K562 (cell line): ENCODE results near the gene COPA. TPM values are rescaled to one million over a fixed set of nuclear protein-coding genes. Genes with fewer than 3 reads are reported as not detected.

ENCODE experiments used
- ATAC-seq: fragments of 200-7000 bp; cut with Tn5 transposase; 3 replicates; pipeline ENCODE4 v1.9.1; 2020; ENCODE audit warnings: moderate library complexity
- BruUV-seq: library from RNA; stranded (reverse); fragments of 400-500 nt; replicated peaks from 2 replicates; lab custom pipeline; 2021; lab: Mats Ljungman, UMichigan
- CTCF ChIA-PET: fragments of 300-600 bp; formaldehyde crosslinking; extraction: SDS; loops from one replicate; lab custom pipeline; 2021; ENCODE audit warnings: low intra/inter-chr PET ratio; lab: Yijun Ruan, JAX
- POLR2A ChIA-PET: fragments of 300-600, 350-650 bp; sonication (Branson Sonifier 250); formaldehyde crosslinking; extraction: SDS; loops from one replicate; lab custom pipeline; 2021; ENCODE audit warnings: antibody characterized with exemption, inconsistent platforms; lab: Yijun Ruan, JAX
- DNase-seq, 4 experiments: peaks; one replicate each; pipeline versions ENCODE4 v3.0.0 to v3.0.0-alpha.2; 2011 to 2018; ENCODE audit warnings: low spot score in 3 of 4, mixed read lengths in 3 of 4; ENCODE audit errors: extremely low read depth in 1 of 4
- FAIRE-seq: peaks from 2 replicates; lab custom pipeline; 2011; peaks lifted over from hg19 to GRCh38; lab: Jason Lieb, UNC
- H2AFZ ChIP-seq: 2 replicates; pipeline ENCODE4 v1.6.0; 2011; ENCODE audit warnings: low read depth, low read length, control low read depth, inconsistent platforms
- H3K27ac ChIP-seq: fragments of 200-600 bp; 3 replicates; pipeline ENCODE4 v1.8.0; 2011; ENCODE audit warnings: low read depth, mild to moderate bottlenecking, control low read depth, inconsistent platforms, low read length, moderate library complexity, mixed read lengths; ENCODE audit errors: extremely low read depth
- H3K27me3 ChIP-seq, 2 experiments: fragments of 300-600 bp in 1 of 2; 2 replicates in 1 of 2; 3 replicates in 1 of 2; pipeline versions ENCODE4 v1.6.0 to v1.8.0; 2011; ENCODE audit warnings: inconsistent platforms in 2 of 2, low read length in 2 of 2, mild to moderate bottlenecking in 1 of 2, mixed read lengths in 1 of 2, moderate library complexity in 1 of 2; ENCODE audit not compliant: control insufficient read depth in 2 of 2, insufficient read depth in 2 of 2
- H3K36me3 ChIP-seq: fragments of 300-600 bp; 3 replicates; pipeline ENCODE4 v1.8.0; 2011; ENCODE audit warnings: mild to moderate bottlenecking, low read length, inconsistent platforms; ENCODE audit not compliant: control insufficient read depth, insufficient read depth
- H3K4me1 ChIP-seq, 2 experiments: fragments of 200-600 bp in 1 of 2; replicated peaks in 1 of 2; 2 replicates in 1 of 2; 3 replicates in 1 of 2; pipeline versions ENCODE4 v1.5.1 to v1.8.0; 2011; ENCODE audit warnings: inconsistent platforms in 2 of 2, low read length in 2 of 2, mild to moderate bottlenecking in 1 of 2, mixed read lengths in 1 of 2, moderate library complexity in 1 of 2; ENCODE audit not compliant: control insufficient read depth in 2 of 2, insufficient read depth in 2 of 2
- H3K4me2 ChIP-seq: 2 replicates; pipeline ENCODE4 v1.6.1; 2011; ENCODE audit warnings: low read length, control low read depth, inconsistent platforms, mixed read lengths; ENCODE audit not compliant: insufficient read depth
- H3K4me3 ChIP-seq: fragments of 200-600 bp; sonication (generic), shearing (Covaris generic); 2 replicates; pipeline ENCODE4 v1.5.1; 2016; ENCODE audit warnings: control low read depth, inconsistent platforms
- H3K79me2 ChIP-seq: fragments of 200-600 bp; 3 replicates; pipeline ENCODE4 v1.8.0; 2011; ENCODE audit warnings: low read length, inconsistent platforms; ENCODE audit not compliant: control insufficient read depth, insufficient read depth
- H3K9ac ChIP-seq, 2 experiments: 2 replicates each; pipeline versions ENCODE4 v1.6.0 to v1.6.1; 2011; ENCODE audit warnings: low read depth in 2 of 2, low read length in 2 of 2, control low read depth in 1 of 2, inconsistent platforms in 1 of 2, mild to moderate bottlenecking in 1 of 2, mixed read lengths in 1 of 2; ENCODE audit not compliant: insufficient read depth in 1 of 2
- H3K9me1 ChIP-seq: one replicate; pipeline ENCODE4 v1.6.0; 2011; ENCODE audit warnings: inconsistent platforms, mild to moderate bottlenecking, low read length, moderate library complexity; ENCODE audit not compliant: control insufficient read depth, insufficient read depth
- H3K9me3 ChIP-seq: replicated peaks from 2 replicates; pipeline ENCODE4 v1.5.1; 2011; ENCODE audit warnings: low read depth, low read length, inconsistent platforms; ENCODE audit not compliant: control insufficient read depth, insufficient read depth
- H4K20me1 ChIP-seq: replicated peaks from 2 replicates; pipeline ENCODE4 v1.6.1; 2011; ENCODE audit warnings: low read length, inconsistent platforms, mixed read lengths; ENCODE audit not compliant: control insufficient read depth, insufficient read depth
- CTCF ChIP-seq, 3 experiments: IDR thresholded peaks in 2 of 3; conservative IDR thresholded peaks in 1 of 3; 2 replicates each; pipeline ENCODE4 v1.5.1; 2011 to 2012; ENCODE audit warnings: low read length in 3 of 3, mild to moderate bottlenecking in 3 of 3, control low read depth in 2 of 3, improper control_type of control experiment in 1 of 3, inconsistent platforms in 1 of 3, low read depth in 1 of 3, mixed read lengths in 1 of 3, moderate library complexity in 1 of 3; ENCODE audit not compliant: insufficient read depth in 2 of 3
- JUND ChIP-seq, 2 experiments: IDR thresholded peaks; 2 replicates in 1 of 2; 3 replicates in 1 of 2; pipeline ENCODE4 v1.6.1; 2011; ENCODE audit warnings: borderline replicate concordance in 2 of 2, low read depth in 2 of 2, low read length in 2 of 2, improper control_type of control experiment in 1 of 2, missing biosample characterization in 1 of 2, missing genetic modification characterization in 1 of 2, missing genetic modification reagents in 1 of 2
- MCM7 ChIP-seq, 2 experiments: fragments of 450-650 bp; IDR thresholded peaks; 2 replicates each; pipeline ENCODE4 v1.6.1; 2016 to 2018
- MECOM ChIP-seq: fragments of 250-450 bp; sonication (Bioruptor Pico); IDR thresholded peaks from 2 replicates; pipeline ENCODE4 v1.8.0; 2022; ENCODE audit warnings: inconsistent platforms
- POLR2AphosphoS5 ChIP-seq: IDR thresholded peaks from 2 replicates; pipeline ENCODE4 v1.6.1; 2011; ENCODE audit warnings: mild to moderate bottlenecking, low read depth, low read length, moderate library complexity; ENCODE audit not compliant: control insufficient read depth, insufficient read depth
- SIX5 ChIP-seq, 2 experiments: IDR thresholded peaks; 2 replicates each; pipeline ENCODE4 v1.6.1; 2011; ENCODE audit warnings: low read length in 2 of 2, borderline replicate concordance in 1 of 2, low read depth in 1 of 2, mild to moderate bottlenecking in 1 of 2, moderate library complexity in 1 of 2; ENCODE audit not compliant: insufficient read depth in 1 of 2
- TEAD4 ChIP-seq, 2 experiments: sonication (generic) in 1 of 2; formaldehyde crosslinking in 1 of 2; IDR thresholded peaks; 2 replicates each; pipeline versions ENCODE4 v1.6.1 to v1.8.0; 2012 to 2022; ENCODE audit warnings: borderline replicate concordance in 1 of 2, inconsistent platforms in 1 of 2, low read length in 1 of 2, mild to moderate bottlenecking in 1 of 2, missing genetic modification reagents in 1 of 2
- ZBTB49 ChIP-seq: sonication (generic); formaldehyde crosslinking; IDR thresholded peaks from 2 replicates; pipeline ENCODE4 v1.8.0; 2022; ENCODE audit warnings: missing genetic modification reagents, mild to moderate bottlenecking, borderline replicate concordance
- ZNF311 ChIP-seq: fragments of 250-450 bp; sonication (Bioruptor Pico); IDR thresholded peaks from 2 replicates; pipeline ENCODE4 v1.4.0; 2020; ENCODE audit warnings: mild to moderate bottlenecking, moderate library complexity
- WGBS: fragments of 100-300 bp; shearing (Covaris generic); methylation state at CpG from one replicate; pipeline ENCODE4 v1.1.6; 2016; ENCODE audit warnings: low coverage, mixed read lengths; ENCODE audit not compliant: insufficient coverage; ENCODE audit errors: missing lambda C conversion rate; 5-methylcytosine and 5-hydroxymethylcytosine counted together
- in situ Hi-C: fragments of 300-500 bp; cut with MboI; formaldehyde crosslinking; loops from 4 replicates; pipeline ENCODE4 v1.15.0; 2018; ENCODE audit warnings: inconsistent platforms, mixed read lengths
- intact Hi-C: fragments of 100-400 bp; cut with micrococcal nuclease; formaldehyde crosslinking; loops from 2 replicates; pipeline ENCODE4 v1.14.2; 2022
- polyA plus RNA-seq, 8 experiments: library from polyadenylated mRNA; depleted of rRNA in 4 of 8; stranded (reverse) in 5 of 8; unstranded in 3 of 8; fragments of >200 nt; fragmentation: Nextera tagmentation in 2 of 8; fragmentation: Illumina TruSeq in 1 of 8; extraction: Ambion mirVana in 2 of 8; extraction: Trizol in 1 of 8; gene quantifications; 2 replicates each; pipeline versions ENCODE4 v1.2.1 to v1.2.3, GENCODE V29; 2011 to 2014; ENCODE audit warnings: inconsistent platforms in 1 of 8, missing spikeins in 1 of 8
- total RNA-seq, 7 experiments: library from RNA; depleted of rRNA in 6 of 7; stranded (reverse); fragments of >200 nt in 6 of 7; fragmentation: Illumina TruSeq in 2 of 7; extraction: Trizol in 2 of 7; gene quantifications; 2 replicates each; pipeline versions ENCODE4 v1.2.1 to v1.2.3, GENCODE V29; 2011 to 2021; ENCODE audit warnings: low replicate concordance in 1 of 7

COPA gene
- total and polyA plus RNA-seq, 9 of the 15 experiments (the other 6 are each of a cell fraction or from before 2014, with no cell fraction given), result 49.8 to 222 (median 110) TPM

GRCh38 chr1:160344936-160345335 lies 1.9 kb upstream of the COPA start:
- intact Hi-C loops, result no loop called here
- peaks cover 67% of the 10 kb centered on the region for H3K36me3 ChIP-seq
- in situ Hi-C loops, result no loop called here
- H3K27ac ChIP-seq, result no peak overlapping the region
- no peak overlapping the region for H3K4me3 ChIP-seq
- no peaks in the 10 kb centered on the region; the same call in 1 of the 2 replicates for H4K20me1 ChIP-seq
- no peak for FAIRE-seq
- no peak for ATAC-seq
- no peaks in the 10 kb centered on the region for H3K27me3 ChIP-seq
- H3K79me2 ChIP-seq, result peaks cover 56% of the 10 kb centered on the region
- H3K9ac ChIP-seq, result no peak overlapping the region
- no peaks in the 10 kb centered on the region for H3K9me3 ChIP-seq
- 98% methylated on average over 6 of the region's 6 CpGs for WGBS
- CTCF ChIA-PET, result no interaction called here
- no peak for DNase-seq
- H2AFZ ChIP-seq, result no peak overlapping the region
- H3K4me2 ChIP-seq, result no peak overlapping the region
- H3K9me1 ChIP-seq, result no peaks in the 10 kb centered on the region
- POLR2A ChIA-PET, result interaction anchor here (0.6 to 2.9 kb wide), 7 partner anchors 9 to 110 kb away, joined by 3 to 21 read pairs (median 4); no protein-coding TSS in a partner anchor
- BruUV-seq, result no TSS peak
- H3K4me1 ChIP-seq, result peaks cover 0 to 14% of the 10 kb centered on the region in 2 experiments; a peak in 2 of 5 replicates
- TF ChIP-seq MECOM (CRISPR knock-in tag), result no peak
- no peak for TF ChIP-seq TEAD4 (IDR thresholded peaks at IDR 0.05; ENCODE audit: low read length)
- TF ChIP-seq TEAD4 (CRISPR knock-in tag; IDR thresholded peaks at IDR 0.05; ENCODE audit: borderline replicate concordance), result no peak
- no peak for TF ChIP-seq JUND (IDR thresholded peaks at IDR 0.05; ENCODE audit: borderline replicate concordance, low read depth, low read length)
- no peak for TF ChIP-seq JUND (tag; IDR thresholded peaks at IDR 0.05; ENCODE audit: borderline replicate concordance, low read depth, low read length)

GRCh38 chr1:160344241-160344640 lies 1.2 kb upstream of the COPA start:
- no peak for FAIRE-seq
- Histone ChIP-seq H4K20me1 (no peaks in the 10 kb centered on the region), H3K9me1 (no peaks in the 10 kb centered on the region), H3K27ac (peak overlapping the region; percentile 96; the same call in 2 of the 3 replicates), H3K9me3 (no peaks in the 10 kb centered on the region), H3K36me3 (peaks cover 67% of the 10 kb centered on the region), H3K27me3 (no peaks in the 10 kb centered on the region), H3K79me2 (peaks cover 63% of the 10 kb centered on the region), H3K4me1 (peaks cover 0 to 14% of the 10 kb centered on the region in 2 experiments; a peak in 2 of 5 replicates), H3K4me3 (peak overlapping the region; percentile 74), H3K4me2 (peak overlapping the region; percentile 98), H2AFZ (no peak overlapping the region), H3K9ac (peak overlapping the region; percentile 44 to 100; a peak in 3 of 4 replicates)
- TSS peak; percentile 62 for BruUV-seq
- ATAC-seq, result no peak
- DNase-seq, result no peak
- CTCF ChIA-PET, result no interaction called here
- intact Hi-C loops, result no loop called here
- POLR2A ChIA-PET, result interaction anchor here (0.7 to 2.9 kb wide), 8 partner anchors 9 to 232 kb away, joined by 3 to 21 read pairs (median 4); no protein-coding TSS in a partner anchor
- in situ Hi-C loops, result no loop called here
- WGBS, result 65% methylated on average over 3 of the region's 3 CpGs
- TF ChIP-seq SIX5 (IDR thresholded peaks at IDR 0.05; ENCODE audit: borderline replicate concordance in 1 of 2, insufficient read depth in 1 of 2, low read depth in 1 of 2, low read length in 2 of 2) (no peak), ZBTB49 (no peak), POLR2AphosphoS5 (no peak), MCM7 (IDR thresholded peaks at IDR 0.05) (no peak), ZNF311 (CRISPR knock-in tag) (no peak), CTCF (IDR thresholded peaks at IDR 0.05 in 2 of 3, conservative IDR thresholded peaks at IDR 0.05 in 1 of 3; ENCODE audit: insufficient read depth in 2 of 3, low read depth in 1 of 3, low read length in 3 of 3) (no peak)
